Stimulated activated CD4-positive, alpha-beta T cell treated with anti-CD3 and anti-CD28 coated beads, TNF-alpha, amount 100 ng/mL, for 4 hours (primary cell): ENCODE measurements around the gene SLC39A3.

Experiments
- DNase-seq, 3 experiments: peaks; one replicate each; pipeline ENCODE4 v3.0.0-alpha.2; 2020; ENCODE audit warnings: low read depth in 3 of 3

The SLC39A3 gene, protein sequence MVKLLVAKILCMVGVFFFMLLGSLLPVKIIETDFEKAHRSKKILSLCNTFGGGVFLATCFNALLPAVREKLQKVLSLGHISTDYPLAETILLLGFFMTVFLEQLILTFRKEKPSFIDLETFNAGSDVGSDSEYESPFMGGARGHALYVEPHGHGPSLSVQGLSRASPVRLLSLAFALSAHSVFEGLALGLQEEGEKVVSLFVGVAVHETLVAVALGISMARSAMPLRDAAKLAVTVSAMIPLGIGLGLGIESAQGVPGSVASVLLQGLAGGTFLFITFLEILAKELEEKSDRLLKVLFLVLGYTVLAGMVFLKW

DNA sequence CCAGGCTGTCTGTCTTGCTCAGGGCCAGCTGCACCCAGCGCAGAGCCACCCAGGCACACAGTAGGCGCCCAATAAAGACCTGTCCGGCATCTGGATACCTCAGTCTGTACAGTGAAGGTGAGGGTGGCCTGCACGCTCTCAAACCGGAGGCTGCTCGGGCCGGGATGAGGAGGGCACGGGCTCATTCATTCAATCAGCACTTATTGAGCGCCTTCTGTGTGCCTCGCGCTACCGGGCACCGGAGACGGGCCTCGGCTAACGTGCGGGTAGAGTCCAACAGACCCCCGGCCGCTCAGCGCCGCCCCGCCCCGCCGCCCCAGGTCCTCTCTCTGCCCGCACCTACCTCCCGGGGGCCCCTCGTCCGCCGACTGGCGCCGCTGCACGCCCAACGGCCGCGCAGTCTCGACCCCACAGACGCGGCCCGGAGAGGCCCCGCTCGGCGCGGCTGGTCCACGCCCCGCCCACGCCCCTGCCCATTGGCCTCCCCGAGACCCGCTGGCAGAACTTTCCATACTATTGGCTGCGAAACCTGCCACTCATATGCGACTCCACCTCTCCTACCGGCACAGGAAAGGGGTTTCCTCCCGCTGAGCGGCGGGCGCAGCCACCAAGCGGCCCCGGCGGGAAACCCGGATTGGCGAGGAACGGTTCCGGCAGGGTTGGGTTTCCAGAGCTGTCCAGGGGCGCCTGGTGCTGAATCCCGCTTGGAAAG is at the start of gene SLC39A3:
SLC39A3 (minus strand) TSS at position 416 of the 712 bp plus-strand sequence. CDS start 2,760 bp downstream, outside the sequence.
- DNase-seq, result peak; percentile 98 to 99 (median 99)

DNA sequence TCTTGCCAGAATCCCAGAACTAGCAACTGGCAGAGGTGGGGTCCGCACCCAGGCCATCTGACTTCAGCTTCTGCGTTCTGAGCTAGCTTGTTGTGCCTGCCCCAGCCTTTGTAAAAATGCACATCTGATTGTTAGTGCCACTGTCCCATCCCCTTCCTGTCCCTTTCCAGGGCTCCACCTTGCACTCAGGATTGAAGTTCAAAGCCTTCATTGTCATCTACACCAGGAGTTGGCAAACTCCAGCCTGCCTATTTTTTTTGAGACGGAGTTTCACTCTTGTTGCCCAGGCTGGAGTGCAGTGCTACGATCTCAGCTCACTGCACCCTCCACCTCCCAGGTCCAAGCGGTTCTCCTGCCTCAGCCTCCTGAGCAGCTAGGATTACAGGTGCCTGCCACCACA is 48.4 kb upstream of the SLC39A3 start:
- DNase-seq, result no peak

DNA sequence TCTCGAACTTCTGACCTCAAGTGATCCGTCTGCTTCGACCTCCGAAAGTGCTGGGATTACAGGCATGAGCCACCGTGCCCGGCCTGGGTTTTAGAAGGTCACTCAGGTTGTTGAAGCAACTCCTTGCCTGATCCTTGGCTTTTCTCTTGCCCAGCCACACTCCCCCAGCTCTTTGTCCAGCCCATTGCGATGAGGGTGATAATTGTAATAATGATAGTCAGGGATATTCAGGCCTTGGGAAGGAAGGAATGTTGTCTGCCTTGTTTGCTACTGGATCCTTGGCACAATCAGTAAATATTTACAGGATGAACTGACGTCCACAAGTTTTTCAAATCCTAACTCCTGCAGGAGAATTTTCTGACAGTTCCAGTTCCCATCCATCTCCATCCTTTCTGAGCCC is 47.3 kb upstream of the SLC39A3 start:
- no peak for DNase-seq

DNA sequence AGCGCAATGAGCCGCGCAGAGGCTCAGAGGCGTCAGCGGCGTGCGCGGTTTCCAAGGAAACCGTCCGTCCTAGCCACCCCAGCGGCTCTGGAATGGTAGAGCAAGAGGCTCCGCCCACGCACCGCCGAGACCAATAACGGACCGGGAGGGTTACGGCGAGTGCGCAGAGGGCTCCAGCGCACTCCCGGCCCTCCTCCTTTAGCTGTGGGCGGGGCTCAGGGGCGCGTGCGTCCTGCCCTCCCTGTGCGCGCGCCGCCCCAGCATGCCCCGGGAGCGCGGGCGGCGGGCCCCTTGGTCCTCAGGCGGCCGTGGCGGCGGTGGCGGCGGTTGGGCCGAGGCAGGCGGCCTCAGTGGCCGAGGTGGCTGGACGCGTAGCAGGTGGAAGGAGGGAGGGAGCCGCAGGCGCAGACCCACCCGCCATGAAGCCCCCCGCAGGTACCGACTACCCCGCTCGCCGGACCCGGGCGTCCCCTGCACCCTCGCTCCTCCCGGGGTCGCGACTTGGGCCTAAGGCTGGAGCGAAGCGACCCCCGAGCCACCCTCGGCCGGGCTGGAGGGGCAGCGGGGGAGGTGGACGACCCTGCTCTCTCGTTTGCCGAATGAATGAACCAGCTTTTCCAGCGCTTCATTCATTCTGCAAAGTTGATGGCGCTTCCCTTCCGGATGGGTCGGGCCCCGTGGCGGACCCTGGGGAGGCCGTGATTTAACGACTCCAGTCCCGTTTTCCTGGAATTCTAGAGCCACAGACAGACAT is 45.6 kb upstream of the SLC39A3 start, which contains the start of gene THOP1:
THOP1 (plus strand) TSS at position 260 of the 754 bp plus-strand sequence; CDS start at position 420, 160 bp downstream.
- peak; percentile 98 to 99 (median 99) for DNase-seq

DNA sequence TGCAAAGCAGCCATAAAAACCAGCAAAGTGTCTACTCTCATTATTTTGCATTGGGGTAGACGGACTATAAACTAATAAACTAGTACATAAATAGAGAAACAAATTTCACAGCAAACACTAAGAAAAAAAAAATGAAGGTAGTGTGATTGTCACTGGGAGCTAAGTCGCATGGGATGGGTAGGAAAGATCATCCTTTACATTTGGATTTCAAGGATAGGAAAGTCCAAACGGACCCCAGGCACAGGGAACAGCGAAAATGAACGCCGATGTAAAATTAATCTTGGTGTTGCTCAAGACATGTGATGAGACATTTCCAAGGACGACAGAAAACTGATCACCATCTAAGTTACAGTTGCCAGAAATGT is 43.9 kb upstream of the SLC39A3 start:
- DNase-seq, result no peak

DNA sequence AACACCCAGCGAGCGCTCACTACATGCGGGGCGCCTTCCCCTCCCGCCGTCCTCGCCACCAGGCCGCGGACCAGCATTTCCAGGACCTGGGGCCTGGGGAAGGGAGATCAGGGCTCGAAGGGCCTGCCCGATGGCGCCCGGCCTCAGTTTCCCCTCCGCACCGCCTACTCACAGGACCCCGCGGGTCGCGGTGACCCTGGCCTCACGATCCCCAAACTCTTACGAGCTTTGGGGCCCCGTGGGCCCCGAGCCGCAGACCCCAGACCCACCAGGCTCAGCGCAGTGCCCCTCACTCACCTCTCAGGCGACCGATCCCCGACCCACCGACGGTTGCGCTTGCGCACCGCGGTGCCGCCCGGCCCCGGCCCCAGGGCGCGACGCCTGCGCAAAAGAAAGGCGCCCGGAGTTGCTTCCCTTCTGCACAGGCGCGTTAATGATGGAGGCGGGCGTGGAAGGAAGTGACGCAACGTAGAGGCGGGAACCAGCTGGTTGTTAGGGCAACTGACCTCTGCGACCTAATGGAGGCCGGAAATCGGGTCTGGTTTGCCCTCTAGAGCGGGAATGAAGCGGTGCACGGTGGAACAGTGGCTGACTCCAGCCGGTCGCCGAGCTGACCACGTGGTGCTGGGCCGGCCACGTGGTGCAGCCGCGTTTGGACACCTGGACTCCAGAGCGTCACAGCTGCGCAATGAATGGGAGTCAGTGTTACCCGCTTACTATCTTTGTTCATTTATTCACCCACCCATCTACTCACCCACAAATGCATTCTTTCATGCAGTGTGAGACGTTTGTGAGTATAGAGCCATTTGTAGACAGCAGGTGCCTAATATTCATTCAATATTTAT is 43.3 kb upstream of the SLC39A3 start, which contains the start of gene SGTA:
SGTA (minus strand) TSS at position 338 of the 845 bp plus-strand sequence. CDS start 14,205 bp downstream, outside the sequence.
- peak; percentile 86 to 94 (median 92) for DNase-seq

DNA sequence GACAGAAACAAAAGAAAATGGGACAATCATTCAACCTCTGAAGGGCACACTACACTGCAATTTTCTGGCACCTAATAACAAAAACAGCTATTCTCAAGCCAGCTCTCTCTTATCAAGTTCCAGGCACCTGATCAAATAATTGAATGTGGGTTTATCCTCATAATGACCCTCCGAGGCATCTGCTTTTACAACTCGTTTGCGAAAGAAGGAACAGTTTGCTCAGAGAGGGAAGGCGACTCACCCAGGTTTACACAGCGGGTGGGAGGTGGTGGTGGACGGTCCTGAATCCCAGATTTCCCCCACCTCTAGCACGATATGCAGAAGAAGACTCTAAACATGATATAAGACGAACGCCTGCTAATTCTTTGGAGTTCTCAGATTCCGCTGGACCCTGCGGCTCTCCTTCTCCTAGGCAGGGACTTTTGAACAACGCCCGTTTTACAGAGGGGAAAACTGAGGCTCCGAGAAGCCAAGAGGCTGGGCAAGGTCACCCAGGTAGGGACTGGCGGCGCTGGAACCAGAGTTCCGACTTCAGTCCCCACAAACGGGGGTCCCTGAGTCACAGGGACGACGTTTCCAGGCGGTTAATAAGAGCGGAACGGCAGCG is 42.6 kb upstream of the SLC39A3 start:
- DNase-seq, result no peak

DNA sequence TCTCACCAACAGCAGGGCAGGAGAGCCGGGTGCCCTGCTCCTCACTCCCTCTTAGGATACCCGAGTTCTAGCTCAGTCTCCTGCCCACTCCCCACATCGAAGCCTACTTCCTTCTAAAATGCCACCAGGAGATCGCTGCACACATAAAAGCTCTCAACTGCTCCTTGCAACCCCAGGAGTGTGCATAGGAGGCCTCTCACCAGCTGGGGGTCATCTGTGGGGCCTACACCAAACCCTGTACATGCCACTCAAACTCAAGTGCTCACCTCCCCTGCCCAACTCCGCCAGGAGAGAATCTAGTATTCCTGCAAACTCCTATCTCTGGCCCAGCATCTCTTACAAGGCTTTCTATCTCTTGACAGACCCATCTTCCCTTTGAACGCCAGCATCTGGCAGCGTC is 40.5 kb upstream of the SLC39A3 start:
- no peak for DNase-seq

DNA sequence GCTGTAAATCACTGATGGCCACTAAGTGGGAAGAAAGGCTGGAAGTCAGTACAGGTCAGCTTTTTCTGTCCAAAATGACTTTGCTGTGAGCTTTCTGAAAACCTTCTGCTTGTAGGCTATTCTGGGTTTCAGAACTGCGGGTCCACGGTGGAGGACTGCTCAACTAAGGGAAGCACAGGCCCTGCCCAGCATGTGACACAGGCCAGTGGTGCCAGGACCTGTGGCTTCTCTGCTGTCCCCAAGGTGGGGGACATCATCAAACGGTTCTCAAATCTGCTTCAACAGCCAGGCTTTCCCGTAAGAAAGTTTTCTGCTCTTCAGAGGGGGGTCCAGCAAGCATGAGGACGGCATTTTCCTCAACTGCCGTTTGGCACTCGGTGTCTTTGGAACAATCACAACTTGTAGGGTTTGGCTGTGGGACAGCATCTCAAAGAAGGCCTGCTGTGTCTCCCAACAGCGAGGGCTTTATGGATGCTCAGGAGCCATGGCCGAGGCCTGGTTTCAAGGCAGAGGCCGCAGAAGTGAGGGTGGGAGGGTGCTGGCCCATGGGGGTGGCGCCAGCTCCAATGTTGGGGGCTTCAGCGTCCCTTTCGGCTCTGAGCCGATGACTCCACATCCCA is 39.4 kb upstream of the SLC39A3 start:
- no peak for DNase-seq

DNA sequence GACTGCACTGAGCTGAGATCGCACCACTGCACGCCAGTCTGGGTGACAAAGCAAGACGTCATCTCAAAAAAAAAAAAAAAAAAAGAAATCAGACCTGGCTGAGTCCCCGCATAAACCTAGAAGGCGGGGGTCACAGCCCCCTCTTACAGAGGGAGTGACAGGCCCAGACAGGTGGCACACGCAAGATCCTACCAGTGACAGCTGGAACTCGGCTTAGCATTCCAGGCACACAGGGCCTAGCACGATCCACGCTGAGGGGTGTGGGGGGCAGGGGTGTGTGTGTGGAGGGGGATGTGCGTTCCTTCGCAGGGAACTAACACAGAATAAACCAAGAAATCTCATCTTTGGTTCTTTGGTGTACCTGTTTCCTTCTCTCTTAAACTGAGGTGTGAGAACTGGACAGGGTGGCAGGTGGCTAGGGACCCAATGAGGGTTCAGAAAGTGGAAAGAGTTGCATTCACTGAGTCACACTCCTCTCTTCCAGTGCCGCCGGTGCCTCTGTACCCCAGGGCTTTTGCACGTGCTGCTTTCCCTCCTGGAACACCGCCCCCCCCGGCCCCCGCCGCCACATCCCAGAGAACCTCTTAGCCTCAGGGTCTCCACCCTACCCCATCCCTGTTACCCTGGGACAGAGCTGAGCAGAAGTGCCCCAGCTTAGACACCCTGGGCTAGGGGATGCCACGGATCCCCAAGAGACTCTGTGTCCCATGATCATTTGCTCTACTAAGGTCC is 38.3 kb upstream of the SLC39A3 start:
- no peak for DNase-seq

DNA sequence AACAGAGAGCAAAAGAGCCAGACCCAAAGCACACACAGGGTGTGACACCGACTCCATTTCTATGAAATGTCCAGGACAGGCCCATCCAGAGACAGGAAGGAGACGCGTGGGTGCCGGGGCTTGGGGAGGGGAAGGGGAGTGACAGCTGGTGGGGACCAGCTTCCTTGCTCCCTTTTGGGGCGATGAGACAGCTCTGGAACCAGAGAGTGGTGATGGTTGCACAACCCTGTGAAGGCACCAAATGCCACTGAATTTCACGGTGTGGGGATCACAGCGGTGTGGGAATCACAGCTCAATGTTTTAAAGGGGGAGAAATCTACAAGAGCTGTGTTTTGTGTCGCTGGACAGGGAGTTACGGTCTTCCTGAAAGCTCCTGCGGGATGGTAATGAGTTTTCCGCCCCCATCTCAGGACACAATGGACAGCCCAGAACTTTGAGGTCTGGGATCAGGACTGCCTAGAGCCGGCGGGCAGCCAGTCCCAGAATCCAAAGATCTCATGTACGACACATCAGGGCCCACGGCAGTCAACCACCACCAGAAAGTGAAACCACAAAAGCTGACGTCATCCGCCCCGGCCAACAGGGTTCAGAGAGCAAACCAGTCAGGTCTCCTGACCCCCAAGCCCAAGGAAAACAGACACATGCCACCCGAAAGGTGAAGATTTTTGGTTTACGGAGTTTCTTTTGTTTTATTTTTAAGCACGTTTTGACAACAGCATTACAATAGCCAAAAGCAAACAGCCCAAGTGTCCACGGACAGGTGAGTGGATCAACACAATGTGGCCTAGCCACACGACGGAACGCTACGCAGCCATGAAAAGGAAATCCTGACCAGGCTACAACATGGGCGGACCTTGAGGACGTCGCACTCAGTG is 36.0 kb upstream of the SLC39A3 start:
- peak; percentile 38 to 54 (median 53) for DNase-seq

DNA sequence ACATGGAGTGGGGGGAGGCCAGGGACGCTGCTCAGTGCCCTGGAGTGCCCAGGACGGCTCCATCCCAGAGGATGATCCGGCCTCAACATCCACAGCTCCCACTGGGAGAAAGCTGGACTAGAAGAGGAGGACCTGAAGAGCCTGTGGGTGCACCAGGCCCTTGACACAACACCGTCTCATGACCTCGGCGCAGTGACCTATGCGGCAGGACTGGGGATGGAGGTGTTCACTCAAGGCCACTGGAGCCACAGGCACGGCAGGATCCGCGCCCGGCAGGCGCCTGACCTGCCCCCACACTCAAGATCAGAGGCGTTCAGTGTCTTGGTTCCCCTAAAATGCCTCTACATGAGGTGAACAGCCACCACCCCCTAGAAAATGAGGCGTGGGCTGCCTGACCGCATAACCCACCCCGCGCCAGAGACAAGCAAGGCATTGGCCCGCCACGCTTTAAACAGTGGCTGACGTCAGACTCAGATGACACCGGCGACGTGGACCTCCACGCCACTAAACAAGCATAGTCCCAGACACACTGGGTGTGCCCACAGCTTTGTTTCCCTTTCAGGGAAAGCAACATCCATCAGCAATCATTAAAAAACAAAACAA is 35.2 kb upstream of the SLC39A3 start:
- no peak for DNase-seq

DNA sequence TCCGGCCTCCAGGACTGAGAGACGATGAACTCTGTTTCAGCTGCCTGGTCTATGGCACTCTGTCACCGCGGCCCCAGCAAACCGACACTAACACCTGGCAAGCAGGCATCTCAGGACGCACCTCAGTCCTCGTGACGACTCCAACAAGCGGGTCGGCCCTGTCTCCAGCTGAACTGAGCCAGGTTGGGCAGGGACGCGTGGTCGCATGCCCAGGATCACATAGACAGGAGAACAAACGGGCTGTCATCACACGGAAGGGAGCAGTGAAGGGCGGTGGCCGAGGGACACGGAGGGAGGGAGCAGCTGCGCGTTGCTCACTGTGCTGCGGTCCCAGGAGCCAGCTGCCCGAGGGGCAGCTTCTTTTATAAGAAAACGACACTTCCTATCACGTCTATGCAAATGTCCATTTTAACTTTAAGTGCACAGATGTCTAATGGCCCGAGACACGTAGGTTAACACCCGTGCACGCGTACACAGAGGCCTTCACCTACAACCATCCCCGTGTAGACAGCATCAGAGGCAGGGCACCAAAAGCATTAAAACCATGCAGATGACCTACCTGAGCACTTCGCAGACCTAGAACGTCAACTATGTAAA is 34.4 kb upstream of the SLC39A3 start:
- no peak for DNase-seq

DNA sequence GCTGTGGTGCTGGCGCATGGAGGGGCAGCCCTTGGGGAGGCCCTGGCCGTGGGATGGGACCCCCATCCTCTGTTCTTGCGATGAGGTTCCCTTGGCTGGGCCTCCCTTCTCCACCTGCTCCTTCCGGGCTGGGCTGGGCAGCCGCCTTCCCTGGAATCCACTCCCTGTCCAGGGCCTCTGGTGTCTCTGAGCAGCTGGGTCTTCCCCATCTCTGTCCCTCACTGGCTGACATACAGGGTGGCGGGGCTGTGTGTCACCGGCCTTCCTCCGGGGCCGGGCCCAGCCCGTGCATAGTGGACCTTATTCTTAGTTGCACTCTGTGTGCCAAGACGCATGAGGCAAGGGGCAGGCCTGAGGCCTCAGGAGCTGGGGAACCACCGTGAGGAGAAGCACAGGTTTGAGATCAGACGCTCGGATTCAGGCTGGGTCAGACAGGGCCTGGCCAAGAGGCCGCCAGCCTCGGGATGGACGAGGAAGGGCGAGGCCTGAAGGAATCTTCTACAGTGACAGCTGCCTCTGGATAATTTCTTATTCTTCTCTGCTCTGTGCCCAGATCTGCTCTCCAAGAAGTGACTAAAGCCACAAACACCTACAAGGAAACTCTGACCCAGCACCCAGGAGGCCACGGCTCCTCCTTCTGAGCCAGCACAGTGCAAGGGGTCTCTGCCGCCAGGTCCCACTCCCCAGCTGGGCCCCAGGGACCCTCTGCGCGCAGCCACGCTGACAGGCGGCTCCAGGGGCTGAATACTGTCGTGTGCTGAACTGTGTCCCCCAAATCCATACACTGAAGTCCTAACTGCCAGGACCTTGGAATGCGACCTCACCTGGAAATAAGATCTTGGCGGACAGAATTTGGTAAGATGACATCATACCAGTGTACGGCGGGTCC is 32.2 kb upstream of the SLC39A3 start:
- DNase-seq, result no peak

DNA sequence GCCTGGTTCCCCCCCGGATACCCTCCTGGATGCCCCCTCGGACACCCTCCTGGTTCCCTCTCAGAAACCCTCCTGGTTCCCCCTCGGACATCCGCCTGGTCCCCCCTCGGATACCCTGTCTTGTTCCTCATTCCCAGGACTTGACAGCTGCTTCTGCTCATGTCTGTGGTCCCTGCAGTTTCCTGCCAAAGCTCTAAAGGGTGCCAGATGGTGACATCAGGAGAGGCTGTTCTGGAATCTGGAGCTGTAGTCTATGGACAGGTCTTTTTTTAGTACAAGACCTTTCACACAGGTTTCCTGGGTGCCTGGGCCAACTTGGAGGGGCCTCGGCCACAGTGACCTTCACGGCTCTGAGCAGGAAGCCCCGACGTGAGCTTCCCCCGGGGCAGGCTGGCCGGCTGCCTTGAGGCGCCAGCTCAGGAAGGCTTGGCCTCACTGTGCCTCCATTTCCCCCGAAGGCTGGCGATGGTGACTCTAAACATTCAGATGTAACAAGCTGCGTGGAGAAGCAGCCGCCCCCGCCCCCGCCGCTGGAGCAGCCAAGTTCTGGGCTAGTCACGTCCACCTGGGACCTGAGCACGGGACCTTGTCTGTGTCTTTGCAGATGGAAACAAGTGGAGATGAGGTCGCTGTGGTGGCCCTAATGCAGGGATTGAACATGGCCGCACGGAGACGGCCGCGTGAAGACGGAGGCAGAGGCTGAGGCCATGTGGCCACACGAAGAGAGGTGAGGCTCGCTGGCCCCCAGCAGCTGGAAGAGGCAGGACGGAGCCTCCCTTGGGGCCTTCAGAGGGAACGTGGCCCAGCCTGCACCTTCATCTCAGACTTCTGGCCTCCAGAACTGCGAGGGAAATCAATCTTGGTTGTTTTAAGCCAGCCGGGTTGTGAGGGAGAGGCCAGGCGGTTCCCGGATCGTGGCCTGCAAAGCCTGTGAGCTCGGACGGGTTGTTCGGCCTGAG is 30.5 kb upstream of the SLC39A3 start:
- no peak for DNase-seq

DNA sequence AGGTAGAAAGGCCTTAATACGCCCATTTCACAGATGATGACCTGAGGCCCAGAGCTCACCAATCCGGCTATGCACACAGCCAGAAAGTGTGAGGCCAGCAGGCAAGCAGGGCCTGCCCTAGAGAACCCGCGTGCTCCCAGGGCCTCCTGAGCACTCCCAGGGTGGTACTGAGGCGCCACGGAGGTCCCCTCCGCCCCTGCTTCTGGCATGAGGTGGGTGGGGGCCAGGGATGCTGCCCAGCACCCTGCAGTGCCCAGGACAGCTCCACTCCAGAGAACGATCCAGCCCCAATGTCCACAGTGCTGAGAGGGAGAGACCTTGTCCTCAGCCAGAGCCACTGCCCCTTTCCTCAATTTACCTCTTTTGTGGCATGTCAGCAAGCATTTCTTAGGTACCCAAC is 29.4 kb upstream of the SLC39A3 start:
- DNase-seq, result no peak
